ENCODE measurements around the gene ZNF786. TPM values are rescaled to one million over a fixed set of nuclear protein-coding genes. Genes with fewer than 3 reads are reported as not detected.
A peak's percentile ranks its signal among the peaks of the same experiment; 100 is the strongest.
"Not testable (repeated sequence)": the region's sequence is repeated elsewhere in the genome, so short reads cannot be mapped to it uniquely, and the experiment has no call there.

ZNF786 gene
- total RNA-seq, 1 experiment from 2014 or later, result 4.1 TPM

DNA sequence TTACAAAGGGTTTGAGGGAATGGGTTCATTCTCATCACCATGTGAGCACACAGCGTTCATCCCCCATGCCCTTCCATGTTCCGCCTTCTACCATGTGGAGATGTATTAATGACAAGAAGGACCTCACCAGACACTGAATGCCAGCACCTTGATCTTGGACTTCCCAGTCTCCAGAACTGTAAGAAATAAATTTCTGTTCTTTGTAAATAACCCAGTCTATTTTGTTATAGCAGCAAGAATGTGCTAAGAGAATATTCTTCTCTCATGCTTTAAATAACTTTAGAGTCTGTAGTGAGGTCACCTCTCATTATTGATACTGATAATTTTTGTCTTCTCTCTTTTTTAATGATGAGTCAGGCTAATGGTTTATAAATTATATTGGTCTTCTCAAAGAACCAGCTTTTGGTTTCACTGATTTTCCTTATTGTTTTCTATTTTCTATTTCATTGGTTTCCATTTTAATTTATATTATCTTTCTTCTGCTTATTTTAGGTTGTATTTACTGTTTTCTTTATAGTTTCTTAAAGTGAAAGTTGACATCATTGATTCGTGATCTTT is 59.1 kb downstream of the ZNF786 start:
- no peak for DNase-seq (ENCODE audit: low read depth)

DNA sequence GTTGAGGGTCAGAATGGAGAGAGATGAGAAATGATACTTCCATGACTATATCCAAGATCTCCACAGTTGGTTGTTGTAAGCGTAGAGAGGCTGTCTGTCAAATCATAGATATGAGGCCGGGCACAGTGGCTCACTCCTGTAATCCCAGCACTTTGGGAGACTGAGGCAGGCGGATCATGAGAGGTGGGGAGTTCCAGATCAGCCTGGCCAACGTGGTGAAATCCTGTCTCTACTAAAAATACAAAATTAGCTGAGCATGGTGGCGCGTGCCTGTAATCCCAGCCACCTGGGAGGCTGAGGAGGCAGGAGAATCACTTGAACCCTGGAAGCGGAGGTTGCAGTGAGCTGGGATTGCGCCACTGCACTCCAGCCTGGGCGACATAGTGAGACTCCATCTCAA is 60.1 kb downstream of the ZNF786 start:
- DNase-seq (ENCODE audit: low read depth), result not testable (repeated sequence)

DNA sequence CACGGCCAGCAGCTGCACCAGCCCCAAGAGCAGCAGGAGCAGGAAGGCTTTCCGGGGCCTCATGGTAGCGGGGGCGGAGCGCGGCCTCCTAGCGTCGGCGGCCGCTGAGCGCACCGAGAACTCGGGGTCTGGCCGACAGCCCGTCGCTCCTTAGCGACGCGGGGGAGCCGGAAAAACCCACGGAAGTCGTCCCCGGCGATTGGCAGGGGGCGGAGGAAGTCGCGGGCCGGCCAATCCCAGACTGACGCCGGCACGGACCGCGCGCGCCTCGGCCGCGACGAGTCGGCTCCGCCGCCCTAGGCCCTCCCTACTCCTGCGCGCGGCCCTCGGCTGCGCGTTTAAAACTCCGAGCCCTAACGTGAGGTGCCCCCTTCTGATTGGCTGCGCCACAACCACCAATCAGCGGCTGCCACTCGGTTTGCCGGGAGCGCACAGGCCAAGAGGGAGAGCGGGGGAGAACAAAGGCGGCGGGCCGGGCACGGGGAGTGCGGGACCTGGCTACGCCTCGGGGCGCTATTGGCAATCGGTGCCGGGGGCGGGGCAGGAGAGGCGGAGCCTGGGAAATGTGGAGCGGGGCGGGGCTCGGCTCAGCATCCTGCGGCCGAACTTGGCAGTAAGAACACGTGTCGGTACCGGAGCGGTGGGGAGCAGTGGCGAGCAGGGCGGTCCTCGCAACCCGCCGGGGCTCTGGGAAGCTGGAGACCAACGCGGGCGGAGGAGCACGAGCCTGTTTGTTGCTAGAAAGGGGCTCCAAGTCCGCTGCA is 62.0 kb downstream of the ZNF786 start, which contains the start of gene PDIA4:
Gene PDIA4, minus strand, starts transcription at position 160 of the 764 bp plus-strand sequence. Its CDS starts 97 bp downstream, at position 63.
- DNase-seq (ENCODE audit: low read depth), result peak; percentile 99

DNA sequence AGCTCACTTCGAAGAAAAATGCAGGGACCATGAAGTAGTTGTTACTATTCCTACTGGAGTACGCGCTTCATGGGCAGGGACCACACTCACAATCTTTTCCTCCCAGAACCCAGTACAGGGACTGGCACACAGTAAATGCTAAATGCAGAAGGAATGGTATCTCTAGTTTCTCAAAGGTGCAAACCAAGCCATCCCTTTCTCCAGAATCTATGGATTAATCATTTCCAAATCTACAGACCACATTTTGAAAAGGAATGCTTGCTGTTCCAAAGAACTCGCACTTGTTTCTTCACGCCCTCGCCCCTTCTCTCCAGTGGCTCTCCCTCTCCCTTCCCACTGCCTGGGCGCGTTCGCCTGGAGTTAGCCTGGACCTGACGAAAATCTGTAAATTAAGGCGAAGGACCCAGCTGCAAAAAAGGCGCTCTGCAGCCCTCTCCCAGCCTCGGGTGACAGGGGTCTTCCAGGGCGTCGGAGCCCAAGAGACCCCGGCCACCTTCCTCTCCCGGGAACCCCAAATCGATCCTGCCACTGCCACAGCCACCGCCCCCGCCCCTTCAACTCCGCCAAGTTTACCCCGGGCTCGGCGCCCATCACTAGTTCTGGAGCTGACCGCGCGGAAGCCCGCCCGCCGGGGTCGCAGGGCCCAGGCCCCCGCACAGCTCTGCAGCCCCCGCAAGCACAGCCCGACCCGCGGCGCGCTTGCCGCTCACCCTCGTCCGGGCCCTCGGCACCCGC is 62.7 kb downstream of the ZNF786 start:
- no peak for DNase-seq (ENCODE audit: low read depth)

DNA sequence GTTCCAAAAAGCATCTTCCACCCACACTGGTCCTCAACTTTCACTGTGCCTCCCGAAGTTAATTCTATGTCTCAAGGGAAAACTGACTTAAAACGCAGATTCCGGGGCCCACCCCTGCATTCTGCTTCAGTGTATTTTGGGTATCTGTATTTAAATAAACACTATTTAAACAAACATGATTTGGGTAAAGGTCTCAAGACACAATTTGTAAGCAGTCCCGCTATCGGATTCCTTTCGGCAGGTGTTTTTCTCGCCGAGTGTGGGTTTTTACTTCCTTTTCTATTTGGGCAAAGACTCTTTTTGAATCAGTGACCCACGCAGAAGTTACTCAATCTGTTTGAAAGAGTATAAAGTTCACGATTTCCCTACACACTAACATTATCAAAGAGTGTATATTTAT is 63.5 kb downstream of the ZNF786 start:
- DNase-seq (ENCODE audit: low read depth), result no peak

DNA sequence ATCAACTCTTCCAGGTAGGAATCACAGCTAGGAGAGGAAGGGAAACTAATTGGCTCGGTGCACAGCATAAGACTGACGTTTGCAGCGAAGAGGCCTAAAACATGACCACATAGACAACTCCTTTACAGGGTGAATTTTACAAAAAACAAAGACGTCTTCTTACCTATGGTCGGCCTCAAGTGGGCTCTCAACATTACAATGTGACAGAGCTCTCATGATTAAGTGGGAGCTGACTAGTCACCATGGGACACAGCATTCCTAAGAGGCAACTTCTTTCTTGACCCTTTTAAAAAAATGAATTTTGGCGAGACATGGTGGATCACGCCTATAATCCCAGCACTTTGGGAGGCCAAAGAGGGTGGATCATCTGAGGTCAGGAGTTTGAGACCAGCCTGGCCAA is 66.9 kb downstream of the ZNF786 start:
- no peak for DNase-seq (ENCODE audit: low read depth)

DNA sequence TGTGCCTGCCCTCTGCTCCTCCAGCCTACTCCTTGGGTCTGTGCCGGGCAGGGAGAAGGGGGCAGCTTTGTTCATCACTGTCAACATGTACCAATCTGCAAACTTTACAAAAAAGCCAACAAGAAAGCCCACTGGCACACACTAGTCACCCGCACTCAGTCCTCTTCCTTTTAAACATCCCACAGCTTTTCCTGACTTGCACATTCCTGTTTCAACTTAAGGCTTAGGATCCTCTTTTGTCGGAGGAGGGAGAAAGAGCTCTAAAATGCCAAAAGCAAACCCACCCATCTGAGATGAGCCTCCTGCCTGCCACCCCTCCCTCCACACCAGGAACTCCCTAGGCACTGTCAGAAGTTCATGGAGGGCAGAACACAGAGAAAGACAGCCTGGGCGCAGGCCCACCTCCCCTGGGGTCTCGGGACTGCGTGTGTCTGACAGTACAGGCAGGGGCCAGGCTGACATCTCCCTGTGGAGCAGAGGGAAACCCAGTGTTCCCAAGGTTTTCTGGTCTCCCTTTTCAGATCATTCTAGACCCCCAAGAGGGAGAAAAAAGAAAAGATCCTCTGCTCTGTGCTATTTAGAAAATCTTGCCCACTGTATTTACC is 67.7 kb downstream of the ZNF786 start:
- no peak for DNase-seq (ENCODE audit: low read depth)

DNA sequence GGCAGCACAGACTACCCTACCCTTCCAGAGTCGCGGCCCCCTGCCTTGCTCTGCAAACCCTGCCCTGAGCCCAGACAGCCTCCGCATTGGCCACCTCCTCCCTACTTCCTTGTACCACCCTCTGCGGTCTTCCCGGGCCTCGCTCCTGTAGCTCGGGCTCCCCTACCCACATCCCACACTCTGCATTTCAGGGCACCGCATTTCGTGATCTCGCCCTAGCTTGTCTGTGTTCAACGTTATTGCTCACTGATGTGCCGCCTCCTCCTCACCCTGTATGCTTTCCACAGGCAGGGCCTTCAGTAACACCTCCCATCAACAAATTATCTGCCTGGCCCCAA is 68.8 kb downstream of the ZNF786 start:
- no peak for DNase-seq (ENCODE audit: low read depth)

DNA sequence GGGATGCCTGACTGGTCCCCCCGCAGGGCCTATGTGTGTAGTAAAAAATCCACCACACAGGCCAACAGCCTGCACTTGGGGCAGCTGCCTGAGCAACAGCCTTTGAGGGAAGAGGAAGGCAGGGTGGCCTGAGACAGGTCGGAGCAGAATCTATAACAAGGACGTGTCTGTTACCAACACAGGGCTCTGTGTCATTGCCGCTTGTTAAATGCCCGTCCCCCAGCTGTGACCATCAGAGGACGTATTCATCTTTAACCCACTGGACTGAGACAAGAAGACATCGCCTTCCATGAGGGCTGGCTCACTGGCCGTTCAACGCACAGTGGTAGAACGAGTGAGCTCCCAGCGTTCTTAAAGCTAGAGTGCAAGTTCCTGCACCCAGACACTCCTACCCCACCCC is 70.0 kb downstream of the ZNF786 start:
- DNase-seq (ENCODE audit: low read depth), result no peak

Small RNA genes within 50 kb of the gene (small RNA-seq; reads per million reads assigned to genes)
- not detected for gene COX6B1P1
- gene RN7SL521P, result 0.25 reads per million, percentile 18 among the genes with 10 or more reads in this experiment
- not detected for gene RNU6-650P

Other genes with a start within 250 kb of the ZNF786 start
- gene EZH2, start 206.4 kb downstream of the ZNF786 start, total RNA-seq (2014; rRNA removed; shearing (Covaris generic)), result 25.1 and 30.2 TPM in 2 replicates
- 159 and 183 TPM in 2 replicates for gene PDIA4, start 62.2 kb downstream of the ZNF786 start, total RNA-seq (2014; rRNA removed; shearing (Covaris generic))
- 0.23 and 0.33 TPM in 2 replicates for gene ZNF425, start 35.6 kb upstream of the ZNF786 start, total RNA-seq (2014; rRNA removed; shearing (Covaris generic))
- gene ZNF398, start 56.7 kb upstream of the ZNF786 start, total RNA-seq (2014; rRNA removed; shearing (Covaris generic)), result 6.3 and 7.5 TPM in 2 replicates
- gene ZNF282, start 104.8 kb upstream of the ZNF786 start, total RNA-seq (2014; rRNA removed; shearing (Covaris generic)), result 27.0 and 30.4 TPM in 2 replicates
- gene ZNF212, start 148.9 kb upstream of the ZNF786 start, total RNA-seq (2014; rRNA removed; shearing (Covaris generic)), result 5.9 and 8.7 TPM in 2 replicates
- gene ZNF783, start 171.5 kb upstream of the ZNF786 start, total RNA-seq (2014; rRNA removed; shearing (Covaris generic)), result 5.2 and 6.9 TPM in 2 replicates